Suppressor macrophage (primary cell): ENCODE measurements around the gene ARHGAP15.

Source experiments
- DNase-seq, 4 experiments: peaks; one replicate each; pipeline ENCODE4 v3.0.0-alpha.2; 2020 to 2022

ARHGAP15 gene

DNA sequence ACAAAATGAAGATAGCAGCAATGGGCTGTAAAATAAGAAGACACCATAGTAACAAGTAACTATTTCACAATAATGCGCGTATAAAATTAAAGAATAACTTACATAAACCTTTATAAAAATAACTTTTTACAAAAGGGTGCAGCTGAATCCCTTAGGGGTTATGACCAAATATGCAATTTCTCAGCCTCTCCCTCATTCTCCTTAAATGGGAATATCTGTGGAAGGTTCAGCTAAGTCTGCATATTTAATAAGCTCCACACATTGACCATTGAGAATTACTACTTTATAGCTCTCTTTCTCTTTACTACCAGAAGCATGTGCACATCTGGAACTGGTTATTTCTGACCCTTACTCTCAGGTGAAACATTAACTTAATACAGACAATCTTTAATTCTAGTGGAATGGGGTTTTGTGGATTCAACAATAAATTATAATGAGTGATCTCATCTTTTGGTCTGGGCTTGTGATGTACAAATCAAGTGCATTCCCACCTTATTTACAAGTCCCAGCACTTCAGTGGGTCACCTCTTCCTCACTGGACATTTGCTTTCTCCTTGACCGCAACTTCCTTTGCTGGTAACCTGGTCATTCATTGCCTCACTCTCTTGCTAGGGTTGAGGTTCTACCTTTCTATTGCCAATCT is 15.7 kb downstream of the ARHGAP15 start:
- DNase-seq = no peak

GRCh38 chr2:143146366-143146765 is 17.1 kb downstream of the ARHGAP15 start:
- DNase-seq = no peak

- DNase-seq = peak; percentile 22 to 45 (median 34)
These were observed 17.8 kb downstream of the ARHGAP15 start for GRCh38 chr2:143146815-143147530.

GRCh38 chr2:143148011-143148410 is 18.8 kb downstream of the ARHGAP15 start:
- no peak for DNase-seq

DNA sequence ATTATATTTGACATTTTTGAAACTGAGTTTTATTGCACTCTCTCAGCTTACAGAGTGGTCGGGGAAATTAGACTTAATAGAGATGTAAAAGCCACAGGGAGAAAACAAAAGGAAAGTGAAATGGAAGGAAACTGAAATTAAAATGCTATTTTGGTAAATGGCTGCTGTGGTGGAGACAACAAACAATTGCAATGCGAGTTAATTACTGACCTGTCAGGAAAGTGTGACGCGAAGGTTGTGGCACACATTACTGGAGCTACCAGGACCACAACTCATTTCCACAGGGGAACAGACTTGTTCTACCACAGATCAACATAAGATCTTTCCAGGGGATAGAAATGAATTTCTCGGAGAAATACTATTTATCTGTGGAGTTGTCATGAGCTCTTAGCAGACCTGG is 19.5 kb downstream of the ARHGAP15 start:
- no peak for DNase-seq

GRCh38 chr2:143150287-143150686 is 21.1 kb downstream of the ARHGAP15 start:
- DNase-seq = peak; percentile 62 to 90 (median 75)

- DNase-seq = no peak
These were observed 22.0 kb downstream of the ARHGAP15 start for GRCh38 chr2:143151111-143151752.

DNA sequence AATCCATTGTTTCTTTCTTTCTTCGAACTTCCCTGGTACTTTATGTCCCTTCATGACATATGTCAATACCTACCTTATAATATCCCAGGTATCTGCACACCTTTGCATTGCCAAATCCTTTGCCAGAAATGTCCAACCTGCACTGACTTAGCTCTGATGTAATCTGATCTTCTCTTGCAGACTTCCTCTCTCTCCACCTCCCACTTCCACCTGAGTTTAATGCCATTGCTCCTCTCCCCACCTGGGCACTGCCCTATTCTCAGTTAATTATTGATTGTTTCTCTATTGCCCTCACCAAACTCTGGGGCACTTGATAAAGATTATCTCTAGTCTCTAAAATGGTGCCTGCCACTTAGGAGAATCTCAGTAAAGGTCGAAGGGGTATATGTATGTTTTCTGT is 23.0 kb downstream of the ARHGAP15 start:
- DNase-seq = no peak

- DNase-seq = peak; percentile 38 to 84 (median 68)
These were observed 23.4 kb downstream of the ARHGAP15 start for GRCh38 chr2:143152637-143153036.

GRCh38 chr2:143155661-143156060 is 26.4 kb downstream of the ARHGAP15 start:
- DNase-seq = no peak

GRCh38 chr2:143157001-143157400 is 27.8 kb downstream of the ARHGAP15 start:
- no peak for DNase-seq

DNA sequence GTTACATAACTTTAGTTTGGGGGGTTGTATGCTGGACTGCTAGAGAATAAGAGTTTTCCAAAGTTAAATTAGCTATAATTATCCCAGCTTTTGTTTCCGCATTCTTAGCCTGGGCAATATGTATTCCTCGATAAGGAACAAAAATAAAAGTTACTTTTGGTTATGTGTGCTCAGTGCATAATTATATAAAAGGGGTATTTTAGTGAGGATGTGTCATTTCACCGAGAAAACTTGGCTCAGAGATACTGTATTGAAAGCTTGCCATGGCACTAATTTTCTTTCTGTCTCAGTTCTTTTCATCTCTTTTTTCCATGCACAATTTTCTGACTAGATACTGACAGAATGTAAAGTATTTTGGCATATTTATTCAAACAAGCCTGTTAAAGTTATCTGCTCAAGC is 28.2 kb downstream of the ARHGAP15 start:
- no peak for DNase-seq

- DNase-seq = no peak
These were observed 28.9 kb downstream of the ARHGAP15 start for GRCh38 chr2:143158098-143158497.

DNA sequence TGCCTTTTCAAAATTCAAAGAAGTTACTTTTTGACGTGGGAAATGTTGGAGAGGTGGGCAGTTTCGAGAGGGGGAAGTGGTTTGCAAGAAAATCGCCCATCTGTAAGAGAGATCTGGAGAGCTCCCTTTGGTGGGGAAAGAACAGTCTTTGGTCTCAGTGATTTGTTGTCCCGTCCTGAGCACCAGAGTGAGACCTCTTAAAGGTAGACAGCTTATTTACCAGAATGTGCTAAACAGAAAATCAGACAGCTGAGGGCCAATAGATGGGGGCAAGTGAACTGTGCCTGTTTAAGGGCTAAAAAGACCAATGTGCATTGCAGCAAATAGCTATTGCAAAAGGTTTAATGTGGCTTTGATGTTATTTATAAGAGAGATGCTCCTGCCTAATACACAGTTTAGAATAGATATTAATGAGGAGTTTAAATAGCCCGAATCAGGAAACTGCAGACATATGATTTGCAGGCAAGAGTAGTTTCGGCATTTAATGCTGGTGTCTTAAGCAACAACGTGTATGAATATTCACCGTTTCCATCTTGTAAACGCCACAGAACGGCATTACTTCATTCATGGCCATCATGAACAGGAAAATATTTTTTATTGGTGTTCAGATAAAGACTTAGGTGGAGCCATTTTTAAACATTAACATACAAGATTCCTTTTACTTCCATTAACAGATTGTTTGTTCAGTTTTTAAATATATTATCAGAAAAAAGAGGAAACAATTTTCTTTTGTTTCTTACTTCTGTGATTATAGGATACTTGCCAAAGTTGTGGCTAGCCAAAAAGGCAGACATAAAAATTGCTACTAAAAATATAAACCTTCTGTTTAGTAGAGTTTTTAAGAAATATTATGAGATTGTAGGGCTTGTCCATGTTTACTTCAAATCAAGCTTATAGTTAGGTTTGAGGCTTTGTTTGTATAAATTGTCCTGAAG is 29.6 kb downstream of the ARHGAP15 start:
- peak; percentile 22 to 65 (median 50) for DNase-seq

DNA sequence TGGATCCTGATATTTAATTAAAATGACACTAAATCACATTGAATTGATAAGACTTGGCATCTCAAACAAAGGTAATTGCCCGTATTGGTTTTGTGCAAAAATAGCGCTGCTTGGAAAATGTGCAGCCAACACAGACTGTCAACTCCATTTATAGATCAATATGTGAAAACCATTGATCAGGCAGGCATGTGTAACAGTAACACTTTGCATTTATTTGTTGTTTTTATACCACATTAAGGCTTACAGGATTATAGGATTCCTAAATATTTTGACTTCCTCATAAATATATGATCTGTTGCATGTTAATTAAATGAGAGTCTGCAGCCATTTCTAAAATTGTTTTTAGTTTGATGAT is 30.2 kb downstream of the ARHGAP15 start:
- no peak for DNase-seq

DNA sequence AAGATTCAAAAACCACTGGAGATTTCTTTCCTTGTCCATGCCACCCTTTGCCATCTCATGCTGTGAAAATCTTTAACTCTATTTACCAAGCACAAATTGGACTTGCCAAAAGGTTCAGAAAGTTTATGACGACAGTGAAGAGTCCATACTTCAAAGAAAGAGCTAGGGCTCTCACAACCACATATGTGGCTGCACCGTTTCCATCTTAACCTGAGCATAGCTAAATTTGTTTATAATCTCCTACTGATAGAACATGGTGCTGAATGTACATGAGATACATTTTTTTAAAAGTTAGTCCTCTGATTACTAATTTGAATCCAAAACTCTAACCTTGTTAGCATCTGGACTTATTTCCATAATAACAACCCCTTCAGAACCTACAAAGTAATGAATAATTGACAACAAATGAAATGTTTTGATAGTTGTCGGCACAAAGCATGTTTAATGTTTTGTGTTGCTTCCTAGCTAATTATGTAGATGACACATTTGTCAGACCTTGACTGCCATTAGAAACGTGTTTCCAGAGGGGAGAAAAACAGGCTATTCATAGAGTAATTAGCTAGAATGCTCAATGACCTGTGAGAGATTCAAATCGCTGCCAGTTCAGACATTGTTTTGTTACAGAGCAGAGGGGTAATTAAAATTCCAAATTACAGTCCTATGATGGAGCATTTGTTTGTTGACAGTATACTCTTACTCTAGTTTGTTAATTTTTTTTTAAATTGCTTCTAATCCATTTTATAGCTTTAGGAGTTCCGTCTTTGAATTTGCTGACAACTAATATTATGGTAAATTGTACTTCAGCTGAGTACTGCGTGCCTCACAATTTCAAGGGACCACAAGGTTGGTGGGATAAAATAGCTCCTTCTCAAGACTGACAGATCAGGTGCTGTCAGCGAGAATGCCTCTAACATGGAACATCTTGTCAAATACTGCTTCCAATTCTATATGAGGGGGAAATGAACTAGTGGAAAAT is 31.8 kb downstream of the ARHGAP15 start:
- DNase-seq = no peak

DNA sequence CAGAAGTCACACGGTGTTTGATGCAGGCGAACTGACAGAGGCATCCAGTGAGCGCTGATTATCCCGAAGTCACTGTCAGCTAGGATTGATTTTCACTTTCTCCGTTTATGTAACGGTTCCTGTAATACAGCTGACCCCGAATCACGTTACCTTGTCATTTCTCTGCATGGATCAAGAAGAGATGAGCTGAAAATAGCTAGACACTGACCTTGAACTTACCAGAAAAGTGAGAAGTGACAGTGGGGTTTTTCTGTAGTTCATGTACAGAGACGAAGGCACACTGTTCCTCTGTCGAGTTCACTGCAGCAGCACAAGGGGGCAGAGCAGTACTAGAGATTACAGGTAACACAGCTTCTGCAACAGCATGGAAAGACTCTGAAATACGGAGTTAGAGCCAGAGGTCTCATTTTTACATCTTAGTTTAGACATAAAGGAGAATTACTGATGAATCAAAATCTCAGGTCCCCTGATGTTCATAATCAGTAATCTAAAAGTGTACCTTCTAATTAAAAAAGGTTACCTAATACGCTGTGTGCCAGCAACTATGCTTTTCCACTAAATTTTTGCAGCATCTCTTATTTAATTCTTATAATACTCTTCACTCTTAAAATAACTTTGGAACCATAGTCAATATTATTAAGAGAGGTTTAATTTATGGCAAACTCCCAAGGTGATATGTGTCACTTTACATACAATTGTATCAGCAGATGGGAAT is 33.1 kb downstream of the ARHGAP15 start:
- peak; percentile 11 to 43 (median 31) for DNase-seq

GRCh38 chr2:143162997-143163396 is 33.8 kb downstream of the ARHGAP15 start:
- no peak for DNase-seq

GRCh38 chr2:143163499-143163898 is 34.3 kb downstream of the ARHGAP15 start:
- no peak for DNase-seq

- DNase-seq = no peak
These were observed 36.1 kb downstream of the ARHGAP15 start for GRCh38 chr2:143165291-143165690.

GRCh38 chr2:143169105-143169504 is 39.9 kb downstream of the ARHGAP15 start:
- no peak for DNase-seq
